ENCODE measurements around the gene OFD1. TPM values are rescaled to one million over a fixed set of nuclear protein-coding genes. Genes with fewer than 3 reads are reported as not detected.

OFD1 gene
- total RNA-seq, 3 donors from 2014 or later (not counting 1 experiment from before 2014, with no cell fraction given): 62.8 to 77.6 (median 74.9) TPM

GRCh38 chrX:13690836-13691235, 43.7 kb upstream of the OFD1 start:
- no peaks in the 10 kb centered on the region for H3K9me3 Mint-ChIP-seq
- intact Hi-C loops (cut with micrococcal nuclease): loop anchor here (10.0 kb wide), 2 partner anchors 606 to 736 kb away; no protein-coding TSS in a partner anchor
- peaks cover 55 to 57% of the 10 kb centered on the region in 2 donors for H3K4me1 Mint-ChIP-seq
- WGBS (ENCODE audit: insufficient coverage): 50% methylated on average over 3 of the region's 3 CpGs
- Histone ChIP-seq H3K27ac (ENCODE audit: low read length) (peak overlapping the region; percentile 95), H3K4me3 (ENCODE audit: low read length) (no peak overlapping the region), H3K9me3 (ENCODE audit: control insufficient read depth, insufficient read depth, low read length) (no peaks in the 10 kb centered on the region), H3K36me3 (ENCODE audit: control insufficient read depth, insufficient read depth, low read length) (no peaks in the 10 kb centered on the region), H3K4me1 (ENCODE audit: control insufficient read depth, insufficient read depth, low read length) (peaks cover 40% of the 10 kb centered on the region), H3K27me3 (ENCODE audit: control insufficient read depth, insufficient read depth, low read length) (no peaks in the 10 kb centered on the region)
- H3K36me3 Mint-ChIP-seq: no peaks in the 10 kb centered on the region
- TF ChIP-seq CTCF (IDR thresholded peaks at IDR 0.05): peak; percentile 15
- H3K27me3 Mint-ChIP-seq (ENCODE audit: low read depth in 2 of 2): no peaks in the 10 kb centered on the region
- ATAC-seq (no peak), DNase-seq (peak in 1 of 2 donors; percentile 57)
- H3K27ac Mint-ChIP-seq: peak overlapping the region; percentile 86 to 90
- H3K4me3 Mint-ChIP-seq: peak overlapping the region; percentile 89

GRCh38 chrX:13691841-13692371, 42.6 kb upstream of the OFD1 start:
- Histone ChIP-seq H3K36me3 (ENCODE audit: control insufficient read depth, insufficient read depth, low read length) (no peaks in the 10 kb centered on the region), H3K9me3 (ENCODE audit: control insufficient read depth, insufficient read depth, low read length) (no peaks in the 10 kb centered on the region), H3K4me1 (ENCODE audit: control insufficient read depth, insufficient read depth, low read length) (peaks cover 51% of the 10 kb centered on the region), H3K27ac (ENCODE audit: low read length) (peak overlapping the region; percentile 95), H3K27me3 (ENCODE audit: control insufficient read depth, insufficient read depth, low read length) (no peaks in the 10 kb centered on the region), H3K4me3 (ENCODE audit: low read length) (no peak overlapping the region)
- ATAC-seq: peak; percentile 28 to 39 (median 37)
- WGBS (ENCODE audit: insufficient coverage): 60% methylated on average over 3 of the region's 7 CpGs
- Mint-ChIP-seq H3K9me3 (no peaks in the 10 kb centered on the region), H3K4me3 (peak overlapping the region; percentile 64), H3K27me3 (ENCODE audit: low read depth in 2 of 2) (no peaks in the 10 kb centered on the region), H3K4me1 (peaks cover 62 to 64% of the 10 kb centered on the region in 2 donors), H3K27ac (peak overlapping the region; percentile 86 to 90), H3K36me3 (no peaks in the 10 kb centered on the region)
- intact Hi-C loops (cut with micrococcal nuclease): loop anchor here (10.0 kb wide), 2 partner anchors 607 to 737 kb away; no protein-coding TSS in a partner anchor
- no peak for TF ChIP-seq CTCF (IDR thresholded peaks at IDR 0.05)
- DNase-seq: peak; percentile 22 to 45

- no peaks in the 10 kb centered on the region for H3K36me3 ChIP-seq (ENCODE audit: control insufficient read depth, insufficient read depth, low read length)
- H3K9me3 ChIP-seq (ENCODE audit: control insufficient read depth, insufficient read depth, low read length): no peaks in the 10 kb centered on the region
- Mint-ChIP-seq H3K4me1 (peaks cover 69 to 70% of the 10 kb centered on the region in 2 donors), H3K27me3 (ENCODE audit: low read depth in 2 of 2) (no peaks in the 10 kb centered on the region), H3K4me3 (peak overlapping the region; percentile 64), H3K9me3 (no peaks in the 10 kb centered on the region), H3K36me3 (no peaks in the 10 kb centered on the region), H3K27ac (peak overlapping the region; percentile 86 to 90)
- peak in 1 of 2 donors; percentile 19 for DNase-seq
- H3K27ac ChIP-seq (ENCODE audit: low read length): peak overlapping the region; percentile 95
- intact Hi-C loops (cut with micrococcal nuclease): loop anchor here (10.0 kb wide), 2 partner anchors 608 to 738 kb away; no protein-coding TSS in a partner anchor
- H3K27me3 ChIP-seq (ENCODE audit: control insufficient read depth, insufficient read depth, low read length): no peaks in the 10 kb centered on the region
- 70% methylated on average over 4 of the region's 5 CpGs for WGBS (ENCODE audit: insufficient coverage)
- H3K4me1 ChIP-seq (ENCODE audit: control insufficient read depth, insufficient read depth, low read length): peaks cover 53% of the 10 kb centered on the region
- H3K4me3 ChIP-seq (ENCODE audit: low read length): no peak overlapping the region
- no peak for TF ChIP-seq CTCF (IDR thresholded peaks at IDR 0.05)
- ATAC-seq: peak in 1 of 3 donors; percentile 14
Measured at GRCh38 chrX:13692771-13693231, 41.7 kb upstream of the OFD1 start.

Measured in natural killer cell (primary cell).